H54 (cell line): ENCODE measurements around the gene CES3.
A peak's percentile ranks its signal among the peaks of the same experiment; 100 is the strongest.

Experiments
- DNase-seq: peaks from one replicate; pipeline ENCODE4 v3.0.0; 2011; ENCODE audit warnings: low spot score, mixed read lengths; ENCODE audit not compliant: insufficient read length
- FAIRE-seq: peaks from 3 replicates; lab custom pipeline; 2011; peaks lifted over from hg19 to GRCh38; lab: Jason Lieb, UNC
- POLR2A ChIP-seq: IDR thresholded peaks from 2 replicates; pipeline ENCODE4 v1.6.1; 2011; ENCODE audit warnings: low read depth, mild to moderate bottlenecking, low read length

Gene CES3

DNA sequence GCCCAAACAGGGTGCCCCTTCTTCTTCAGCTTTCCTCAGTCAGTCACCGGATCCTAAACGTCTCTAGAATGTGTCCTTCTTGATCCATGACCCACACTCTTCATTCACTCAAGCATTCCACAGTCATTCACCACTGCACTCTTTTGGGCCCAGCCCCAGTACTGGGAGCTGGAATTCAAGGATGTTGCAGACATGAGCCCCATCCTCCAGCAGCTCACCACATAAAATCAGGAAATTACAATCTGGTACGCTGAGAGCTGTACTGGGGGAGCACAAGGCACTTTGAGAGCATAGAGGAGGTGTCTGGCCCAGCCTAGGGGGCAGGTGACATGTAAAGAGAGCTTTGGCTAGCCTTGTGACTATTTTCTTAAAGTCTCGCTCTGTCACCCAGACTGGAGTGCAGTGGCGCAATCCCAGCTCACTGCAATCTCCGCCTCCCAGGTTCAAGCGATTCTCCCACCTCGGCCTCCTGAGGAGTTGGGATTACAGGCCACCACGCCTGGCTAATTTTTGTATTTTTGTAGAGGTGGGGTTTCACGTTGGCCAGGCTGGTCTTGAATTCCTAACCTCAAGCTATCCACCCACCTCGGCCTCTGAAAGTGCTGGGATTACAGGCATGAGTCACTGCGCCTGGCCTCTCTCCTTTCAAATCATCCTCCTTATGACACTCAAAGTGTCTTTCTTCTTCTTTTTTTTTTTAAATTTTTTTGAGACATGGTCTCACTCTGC, 46.0 kb downstream of the CES3 start:
- DNase-seq (no peak), FAIRE-seq (no peak)
- no peak for TF ChIP-seq POLR2A

DNA sequence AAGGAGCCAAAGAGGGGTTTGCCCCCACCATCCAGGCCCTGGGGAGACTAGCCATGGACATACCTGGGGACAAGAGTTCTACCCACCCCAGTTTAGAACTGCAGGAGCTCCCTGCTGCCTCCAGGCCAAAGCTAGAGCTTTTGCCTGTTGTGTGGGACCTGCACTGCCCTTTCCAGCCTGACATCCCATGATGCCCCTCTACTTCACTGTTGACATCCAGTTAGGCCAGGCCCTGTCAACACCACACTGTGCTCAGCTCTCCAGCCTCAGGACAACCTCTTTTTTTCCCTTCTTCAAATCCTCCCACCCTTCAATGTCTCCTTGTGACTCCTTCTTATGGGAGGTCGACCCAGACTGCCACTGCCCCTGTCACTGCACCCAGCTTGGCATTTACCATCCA, 48.1 kb downstream of the CES3 start:
- no peak for TF ChIP-seq POLR2A
- FAIRE-seq: no peak
- no peak for DNase-seq

- TF ChIP-seq POLR2A: no peak
- no peak for FAIRE-seq
- DNase-seq: no peak
Measured at GRCh38 chr16:67011274-67011673, 50.2 kb downstream of the CES3 start.

DNA sequence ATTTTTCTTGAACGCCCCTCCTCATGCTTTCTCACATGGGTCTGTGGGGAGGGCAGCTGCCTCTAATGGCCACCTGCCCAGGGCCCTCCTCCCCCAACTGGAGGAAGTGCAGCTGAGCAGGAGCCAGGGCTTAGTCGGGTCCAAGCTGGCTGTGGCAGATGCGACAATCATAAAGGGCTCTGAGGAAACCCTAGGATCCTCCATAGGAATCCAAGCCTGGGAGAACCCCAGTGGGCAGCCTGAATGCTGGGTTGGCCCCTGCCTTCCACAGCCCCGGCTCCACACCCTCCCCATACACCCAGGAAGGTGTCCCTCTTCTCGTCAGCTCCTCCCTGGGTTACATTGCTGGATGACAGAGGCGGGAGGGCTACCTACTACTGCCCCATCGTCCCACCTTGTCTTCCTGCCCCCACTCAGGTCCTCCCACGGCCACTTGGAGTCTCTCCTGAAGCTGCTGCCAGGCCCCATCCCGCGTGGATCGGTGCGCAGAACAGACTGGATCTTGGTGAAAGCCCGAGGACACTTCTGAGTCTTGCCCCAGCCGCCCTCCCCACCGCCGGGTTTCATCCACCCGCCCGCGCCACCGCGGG, 52.3 kb downstream of the CES3 start:
- TF ChIP-seq POLR2A: no peak
- no peak for FAIRE-seq
- no peak for DNase-seq

GRCh38 chr16:67013823-67014633, 53.0 kb downstream of the CES3 start:
- no peak for FAIRE-seq
- 0 out of 2 replicates have a peak, but pooled peaks have one; percentile 26 for TF ChIP-seq POLR2A
- no peak for DNase-seq

- DNase-seq (no peak), FAIRE-seq (no peak)
- no peak for TF ChIP-seq POLR2A
Measured at GRCh38 chr16:67014634-67015312, 53.7 kb downstream of the CES3 start.

GRCh38 chr16:67015313-67015731, 54.3 kb downstream of the CES3 start:
- no peak for DNase-seq
- TF ChIP-seq POLR2A: no peak
- FAIRE-seq: no peak

DNA sequence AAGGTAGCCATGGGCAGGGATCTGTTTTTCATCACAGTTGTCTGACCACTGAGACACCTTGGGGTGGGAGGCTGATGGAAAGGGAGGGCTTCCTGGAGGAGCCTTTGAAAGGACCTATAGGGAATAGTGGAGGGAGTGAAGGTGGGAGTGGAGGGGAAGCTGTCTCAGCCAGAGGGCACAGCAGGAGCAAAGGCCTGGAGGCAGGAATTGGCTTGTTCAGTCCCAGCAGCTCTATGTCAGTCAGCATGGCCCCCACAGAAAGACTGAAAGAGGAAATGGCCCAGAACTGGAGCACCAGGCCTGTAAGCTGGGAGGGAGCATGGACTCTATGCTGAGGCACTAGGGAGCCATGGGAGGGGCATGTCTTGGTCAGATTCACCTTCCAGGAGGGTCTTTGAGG, 55.1 kb downstream of the CES3 start:
- DNase-seq (no peak), FAIRE-seq (no peak)
- no peak for TF ChIP-seq POLR2A

DNA sequence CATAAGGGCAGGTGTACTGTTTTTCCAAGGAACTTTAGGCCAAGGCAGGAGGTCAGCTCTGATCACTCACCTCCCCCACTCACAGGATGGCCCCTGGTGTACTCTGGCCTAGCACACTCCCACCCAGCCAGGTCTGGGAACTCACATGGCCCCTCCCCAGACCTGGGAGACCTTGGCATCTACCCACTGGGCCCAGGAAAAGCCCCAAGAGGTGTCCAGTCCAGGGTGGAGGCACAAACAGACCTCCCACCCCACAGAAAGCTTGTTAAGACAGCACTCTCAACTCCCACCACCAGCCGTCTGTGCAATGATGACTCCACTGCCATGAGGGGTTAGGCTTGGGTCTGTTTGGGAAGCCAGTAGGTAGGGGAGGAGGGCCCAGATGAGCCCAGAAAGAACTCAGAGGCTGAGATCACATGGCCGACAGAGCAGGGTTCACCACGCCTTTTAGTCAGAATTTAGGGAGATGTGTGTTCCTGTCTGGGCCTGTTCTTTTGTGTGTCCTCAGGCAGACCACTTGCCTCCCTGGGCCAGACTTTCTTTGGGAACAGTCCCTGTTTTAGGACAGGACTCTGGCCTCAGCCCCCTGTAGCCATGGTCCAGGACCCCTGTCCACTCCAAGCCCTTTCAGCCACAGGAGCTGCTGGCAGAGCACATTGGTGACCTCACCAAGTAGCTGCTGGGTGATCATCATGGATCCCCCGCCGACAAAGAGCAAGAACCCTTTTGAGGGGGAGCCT, 55.8 kb downstream of the CES3 start:
- FAIRE-seq (no peak), DNase-seq (no peak)
- no peak for TF ChIP-seq POLR2A

GRCh38 chr16:67017421-67017750, 56.3 kb downstream of the CES3 start:
- DNase-seq (no peak), FAIRE-seq (no peak)
- TF ChIP-seq POLR2A: no peak

DNA sequence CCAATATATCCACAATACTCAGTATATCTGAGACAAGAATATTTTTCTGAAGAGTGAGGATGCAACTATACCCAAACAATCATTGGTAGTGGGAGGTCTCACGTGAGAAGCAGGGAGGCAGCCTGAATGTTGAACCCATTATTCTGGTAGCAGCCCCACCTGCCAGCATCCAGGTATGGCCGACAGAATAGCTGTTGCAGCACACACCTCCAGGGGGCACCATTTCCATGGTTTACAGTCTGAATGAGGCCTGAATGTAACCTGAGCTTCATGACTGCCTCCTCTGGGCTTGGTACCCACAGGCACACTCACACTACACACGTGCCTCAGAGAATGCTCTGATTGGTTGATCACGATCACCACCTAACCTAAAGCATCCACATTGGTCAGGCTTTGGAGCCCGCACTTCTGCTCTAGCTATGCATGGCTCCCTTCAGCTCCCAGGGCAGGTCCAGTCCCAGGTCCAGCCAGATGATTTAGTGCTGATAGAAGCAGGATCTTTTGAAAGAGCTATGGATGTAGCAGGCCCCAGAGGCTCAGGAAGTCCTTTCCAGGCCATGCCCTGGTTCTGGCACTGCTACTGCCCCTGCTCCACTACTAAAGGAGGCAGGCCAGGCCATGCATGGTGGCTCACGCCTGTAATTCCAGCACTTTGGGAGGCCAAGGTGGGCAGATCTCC, 56.9 kb downstream of the CES3 start:
- peak; percentile 83 for FAIRE-seq
- TF ChIP-seq POLR2A: no peak
- peak; percentile 92 for DNase-seq

DNA sequence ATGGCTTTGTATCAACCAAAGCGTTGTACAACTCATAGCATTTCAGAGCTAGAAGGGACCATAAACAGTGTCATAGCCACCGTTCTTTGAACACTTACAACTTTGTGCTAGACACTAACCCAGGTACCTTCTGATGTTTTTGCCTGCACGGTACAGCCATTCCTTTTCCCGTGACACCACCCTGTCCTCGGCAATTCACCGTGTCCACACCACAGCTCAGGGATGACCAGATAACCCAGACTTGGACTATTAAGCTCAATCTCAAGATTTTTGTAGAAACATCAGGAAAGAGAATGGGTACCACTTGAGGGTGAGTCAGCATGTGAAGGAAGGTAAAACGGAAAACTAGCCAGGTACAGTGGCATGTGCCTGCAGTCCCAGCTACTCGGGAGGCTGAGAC, 58.1 kb downstream of the CES3 start:
- TF ChIP-seq POLR2A: no peak
- FAIRE-seq (no peak), DNase-seq (no peak)

GRCh38 chr16:67021321-67021720, 60.3 kb downstream of the CES3 start:
- DNase-seq (no peak), FAIRE-seq (no peak)
- TF ChIP-seq POLR2A: no peak
